ENCODE results near the gene TMCO2. TPM values are rescaled to one million over a fixed set of nuclear protein-coding genes. Genes with fewer than 3 reads are reported as not detected.
"Not testable (repeated sequence)": the region's sequence is repeated elsewhere in the genome, so short reads cannot be mapped to it uniquely, and the experiment has no call there.

The TMCO2 gene
- total RNA-seq, result not detected

DNA sequence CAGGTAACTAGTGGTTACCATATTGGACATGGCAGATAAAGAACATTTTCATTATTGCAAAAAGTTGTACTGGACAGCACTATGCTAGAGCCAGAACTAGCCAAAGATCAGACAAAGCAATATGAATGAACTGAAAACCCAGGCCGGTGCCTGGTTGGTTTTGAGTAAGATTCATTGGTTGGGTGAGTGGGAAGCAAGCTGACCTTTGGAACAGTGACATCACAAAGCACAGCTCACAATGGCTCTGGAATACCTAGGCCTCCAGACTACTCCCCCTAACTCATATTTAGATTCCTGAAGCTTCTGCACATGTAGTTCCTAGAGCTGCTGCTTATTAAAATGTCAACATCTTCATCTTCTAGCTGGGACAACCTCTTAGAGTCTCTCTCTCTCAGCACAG is at the start of gene TMCO2:
TMCO2 (plus strand) TSS at position 283 of the 400 bp plus-strand sequence; CDS start at position 340, 57 bp downstream.
- DNase-seq, result no peak
- TF ChIP-seq, protein P1, sequence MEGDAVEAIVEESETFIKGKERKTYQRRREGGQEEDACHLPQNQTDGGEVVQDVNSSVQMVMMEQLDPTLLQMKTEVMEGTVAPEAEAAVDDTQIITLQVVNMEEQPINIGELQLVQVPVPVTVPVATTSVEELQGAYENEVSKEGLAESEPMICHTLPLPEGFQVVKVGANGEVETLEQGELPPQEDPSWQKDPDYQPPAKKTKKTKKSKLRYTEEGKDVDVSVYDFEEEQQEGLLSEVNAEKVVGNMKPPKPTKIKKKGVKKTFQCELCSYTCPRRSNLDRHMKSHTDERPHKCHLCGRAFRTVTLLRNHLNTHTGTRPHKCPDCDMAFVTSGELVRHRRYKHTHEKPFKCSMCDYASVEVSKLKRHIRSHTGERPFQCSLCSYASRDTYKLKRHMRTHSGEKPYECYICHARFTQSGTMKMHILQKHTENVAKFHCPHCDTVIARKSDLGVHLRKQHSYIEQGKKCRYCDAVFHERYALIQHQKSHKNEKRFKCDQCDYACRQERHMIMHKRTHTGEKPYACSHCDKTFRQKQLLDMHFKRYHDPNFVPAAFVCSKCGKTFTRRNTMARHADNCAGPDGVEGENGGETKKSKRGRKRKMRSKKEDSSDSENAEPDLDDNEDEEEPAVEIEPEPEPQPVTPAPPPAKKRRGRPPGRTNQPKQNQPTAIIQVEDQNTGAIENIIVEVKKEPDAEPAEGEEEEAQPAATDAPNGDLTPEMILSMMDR (IDR thresholded peaks at IDR 0.05), result no peak
- intact Hi-C loops (cut with DNase I), result no loop called here
- H3K9me3 ChIP-seq, result no peaks in the 10 kb centered on the region
- no peaks in the 10 kb centered on the region for H3K36me3 ChIP-seq
- no peak within 1 kb of the TSS for H3K9ac ChIP-seq (ENCODE audit: low read depth in 2 of 2, low read length in 2 of 2)
- H3K4me3 ChIP-seq, result no peak within 1 kb of the TSS
- no peak within 1 kb of the TSS for H3K27ac ChIP-seq
- H3K4me1 ChIP-seq, result no peaks in the 10 kb centered on the region
- H3K27me3 ChIP-seq, result no peaks in the 10 kb centered on the region

DNA sequence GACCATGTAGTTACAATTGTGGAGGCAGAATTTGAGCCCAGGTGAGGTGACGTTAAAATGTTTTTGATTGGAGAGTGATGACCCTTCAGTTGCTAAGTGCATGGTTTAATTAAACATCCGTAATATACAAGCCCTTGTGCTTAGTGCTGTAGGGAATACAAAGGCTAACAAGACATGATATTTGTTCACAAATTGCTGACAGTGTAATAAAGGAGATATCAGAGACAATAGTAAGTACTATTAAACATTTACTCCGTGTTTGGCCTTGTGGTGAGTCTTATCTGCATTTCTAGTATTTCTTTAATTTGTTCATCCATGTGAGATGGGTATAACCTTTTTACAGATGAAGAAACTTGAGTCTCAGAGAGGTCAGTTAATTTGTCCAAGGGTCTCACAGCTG is 48.6 kb upstream of the TMCO2 start:
- Histone ChIP-seq H3K9ac (ENCODE audit: low read depth in 2 of 2, low read length in 2 of 2) (no peak overlapping the region), H3K36me3 (no peaks in the 10 kb centered on the region), H3K27ac (no peak overlapping the region), H3K4me3 (no peak overlapping the region), H3K4me1 (no peaks in the 10 kb centered on the region), H3K9me3 (no peaks in the 10 kb centered on the region), H3K27me3 (no peaks in the 10 kb centered on the region)
- TF ChIP-seq, protein P1 (IDR thresholded peaks at IDR 0.05), result no peak
- DNase-seq, result no peak
- intact Hi-C loops (cut with DNase I), result no loop called here

GRCh38 chr1:40204856-40205255 is 42.9 kb upstream of the TMCO2 start:
- H3K9ac ChIP-seq (ENCODE audit: low read depth in 2 of 2, low read length in 2 of 2), result no peak overlapping the region
- H3K4me3 ChIP-seq, result no peak overlapping the region
- H3K36me3 ChIP-seq, result no peaks in the 10 kb centered on the region
- TF ChIP-seq, protein P1 (IDR thresholded peaks at IDR 0.05), result no peak
- DNase-seq, result no peak
- no peaks in the 10 kb centered on the region for H3K9me3 ChIP-seq
- no peaks in the 10 kb centered on the region for H3K27me3 ChIP-seq
- H3K27ac ChIP-seq, result no peak overlapping the region
- intact Hi-C loops (cut with DNase I), result no loop called here
- no peaks in the 10 kb centered on the region for H3K4me1 ChIP-seq

GRCh38 chr1:40210511-40211204 is 37.1 kb upstream of the TMCO2 start:
- Histone ChIP-seq H3K9ac (ENCODE audit: low read depth in 2 of 2, low read length in 2 of 2) (no peak overlapping the region), H3K27ac (no peak overlapping the region), H3K4me1 (no peaks in the 10 kb centered on the region), H3K27me3 (no peaks in the 10 kb centered on the region), H3K36me3 (no peaks in the 10 kb centered on the region), H3K4me3 (no peak overlapping the region), H3K9me3 (no peaks in the 10 kb centered on the region)
- intact Hi-C loops (cut with DNase I), result no loop called here
- TF ChIP-seq, protein P1 (IDR thresholded peaks at IDR 0.05), result no peak
- DNase-seq, result no peak

- Histone ChIP-seq H3K4me1 (no peaks in the 10 kb centered on the region), H3K27me3 (no peaks in the 10 kb centered on the region), H3K9me3 (no peaks in the 10 kb centered on the region), H3K9ac (ENCODE audit: low read depth in 2 of 2, low read length in 2 of 2) (no peak overlapping the region), H3K27ac (no peak overlapping the region), H3K4me3 (no peak overlapping the region), H3K36me3 (no peaks in the 10 kb centered on the region)
- intact Hi-C loops (cut with DNase I), result no loop called here
- no peak for DNase-seq
- TF ChIP-seq, protein P1 (IDR thresholded peaks at IDR 0.05), result no peak
Observed at GRCh38 chr1:40218333-40218732, 29.4 kb upstream of the TMCO2 start.

DNA sequence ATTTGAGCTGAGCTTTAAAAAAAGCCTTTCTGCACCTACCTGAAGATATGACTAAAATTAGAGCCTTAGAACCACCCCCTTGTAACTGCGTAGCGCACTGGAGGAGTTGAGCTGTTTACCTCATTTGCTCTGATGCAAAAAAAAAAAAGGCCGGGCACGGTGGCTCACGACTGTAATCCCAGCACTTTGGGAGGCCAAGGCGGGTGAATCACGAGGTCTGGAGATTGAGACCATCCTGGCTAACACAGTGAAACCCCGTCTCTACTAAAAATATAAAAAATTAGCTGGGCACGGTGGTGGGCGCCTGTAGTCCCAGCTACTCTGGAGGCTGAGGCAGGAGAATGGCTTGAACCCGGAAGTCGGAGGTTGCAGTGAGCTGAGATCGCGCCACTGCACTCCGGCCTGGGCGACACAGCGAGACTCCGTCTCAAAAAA is 26.2 kb upstream of the TMCO2 start:
- H3K4me3 ChIP-seq; DNase-seq; H3K9ac ChIP-seq (ENCODE audit: low read depth in 2 of 2, low read length in 2 of 2); intact Hi-C loops (cut with DNase I); H3K36me3 ChIP-seq; H3K27ac ChIP-seq; H3K27me3 ChIP-seq; H3K4me1 ChIP-seq; H3K9me3 ChIP-seq: not testable (repeated sequence)
